GM21390 (cell line): ENCODE results near the gene KLF8.
"Not testable (repeated sequence)": the region's sequence is repeated elsewhere in the genome, so short reads cannot be mapped to it uniquely, and the experiment has no call there.

Experiments
- ATAC-seq: cut with Tn5 transposase; IDR thresholded peaks from one replicate; pipeline ENCODE4 v1.9.1; 2021; ENCODE audit not compliant: unreplicated experiment

The KLF8 gene

DNA sequence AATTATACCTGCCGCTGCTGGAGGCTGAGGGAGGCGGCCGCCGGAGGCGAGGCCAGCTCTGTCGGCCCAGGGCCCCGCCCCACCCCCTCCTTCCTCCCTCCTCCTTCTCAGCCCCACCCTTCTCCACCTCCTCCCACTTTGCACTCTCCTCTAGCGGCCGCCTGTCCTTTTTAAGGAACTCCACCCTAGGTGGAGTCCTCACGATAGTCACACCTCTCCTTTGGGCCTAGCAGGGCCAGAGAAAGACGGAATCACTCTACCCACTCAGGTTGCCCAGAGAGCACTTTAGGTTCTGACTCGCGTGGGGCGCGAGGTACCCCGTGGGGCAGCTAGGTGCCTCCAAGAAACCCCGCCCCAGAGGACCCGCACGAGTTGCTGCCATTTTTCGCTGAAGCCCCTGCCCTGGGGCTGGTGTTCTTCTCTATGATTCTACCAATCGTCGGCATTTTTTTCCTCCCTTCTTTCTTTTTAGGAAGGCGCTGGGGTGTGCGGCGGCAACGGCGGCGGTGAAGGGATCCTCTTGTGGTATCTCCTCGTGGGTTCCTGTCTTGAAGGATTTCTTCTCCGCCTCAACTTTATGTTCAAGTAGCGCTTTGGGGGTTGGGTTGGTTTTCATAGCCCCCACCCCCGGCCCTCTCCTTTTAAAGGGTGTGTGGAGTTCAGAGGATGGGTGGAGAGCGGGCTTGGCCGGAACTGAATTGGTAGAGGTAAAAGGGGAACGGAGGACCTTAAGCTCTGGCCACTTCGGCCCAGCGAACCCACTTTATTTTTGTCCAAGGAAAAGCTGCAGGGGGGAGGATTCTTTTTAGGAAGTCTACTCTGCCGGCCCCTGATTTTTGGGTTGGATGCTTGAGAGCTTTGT, at the start of gene KLF8:
TSS of gene KLF8 (plus strand) at position 136 of the 862 bp plus-strand sequence. CDS start 979 bp downstream, outside the sequence.
- ATAC-seq, result peak; percentile 59

DNA sequence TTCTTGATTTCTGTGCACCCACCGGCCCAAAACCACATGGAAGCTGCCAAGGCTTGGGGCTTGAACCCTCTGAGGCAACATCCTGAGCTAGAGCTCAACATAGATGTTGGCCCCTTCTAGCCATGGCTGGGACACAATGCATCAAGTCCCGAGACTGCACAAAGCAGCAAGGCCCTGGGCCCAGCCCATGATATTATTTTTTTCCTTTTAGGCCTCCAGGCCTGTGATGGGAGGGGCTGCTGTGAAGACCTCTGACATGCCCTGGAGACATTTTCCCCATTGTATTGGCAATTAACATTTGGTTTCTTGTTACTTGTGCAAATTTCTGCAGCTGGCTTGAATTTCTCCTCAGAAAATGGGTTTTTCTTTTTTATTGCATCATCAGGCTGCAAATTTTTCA, 25.2 kb upstream of the KLF8 start:
- ATAC-seq, result not testable (repeated sequence)

DNA sequence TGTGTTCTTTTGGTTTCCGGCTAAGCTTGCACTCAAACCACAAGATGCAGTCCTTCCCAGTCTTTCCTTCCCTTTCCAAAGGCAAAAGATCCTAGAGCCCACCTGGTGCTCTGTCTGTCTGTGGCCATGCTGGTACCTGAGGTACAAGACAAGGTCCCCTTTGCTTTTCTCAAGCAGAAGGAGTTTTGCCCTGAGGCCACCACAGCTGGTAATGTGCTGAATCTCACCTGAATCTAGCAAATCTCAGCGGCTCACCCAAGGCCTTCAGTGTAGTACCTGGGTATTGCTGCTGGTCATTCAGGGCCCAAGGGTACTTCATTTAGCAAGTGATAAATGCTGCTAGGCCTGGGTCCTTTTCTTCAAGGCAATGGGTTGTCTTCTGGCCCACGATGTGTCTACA, 20.5 kb upstream of the KLF8 start:
- no peak for ATAC-seq

- ATAC-seq, result no peak
Observed at GRCh38 chrX:56216332-56216731, 15.8 kb upstream of the KLF8 start.

GRCh38 chrX:56219700-56220099, 12.5 kb upstream of the KLF8 start:
- no peak for ATAC-seq

- ATAC-seq, result no peak
Observed at GRCh38 chrX:56221101-56221500, 11.1 kb upstream of the KLF8 start.

GRCh38 chrX:56222473-56223000, 9.6 kb upstream of the KLF8 start:
- no peak for ATAC-seq

DNA sequence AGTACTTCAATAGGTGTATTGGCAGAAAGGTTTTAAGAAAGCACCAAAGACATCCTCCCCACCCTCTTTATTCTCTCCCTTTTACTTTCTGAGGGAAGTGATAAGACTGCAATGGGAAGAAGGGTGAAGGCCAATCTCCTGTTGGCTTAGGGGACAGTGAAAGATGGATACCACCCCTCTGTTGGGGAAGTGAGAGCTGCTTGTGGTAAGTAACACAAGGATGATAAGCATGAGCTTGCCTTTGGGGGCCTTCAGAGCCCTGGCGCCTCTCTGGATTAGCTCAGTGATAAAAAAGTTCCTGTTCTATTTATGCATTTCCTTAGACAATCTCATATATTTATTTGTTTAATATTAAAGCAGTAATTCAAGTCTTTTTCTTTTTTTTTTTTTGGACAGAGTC, 5.2 kb upstream of the KLF8 start:
- ATAC-seq, result no peak

DNA sequence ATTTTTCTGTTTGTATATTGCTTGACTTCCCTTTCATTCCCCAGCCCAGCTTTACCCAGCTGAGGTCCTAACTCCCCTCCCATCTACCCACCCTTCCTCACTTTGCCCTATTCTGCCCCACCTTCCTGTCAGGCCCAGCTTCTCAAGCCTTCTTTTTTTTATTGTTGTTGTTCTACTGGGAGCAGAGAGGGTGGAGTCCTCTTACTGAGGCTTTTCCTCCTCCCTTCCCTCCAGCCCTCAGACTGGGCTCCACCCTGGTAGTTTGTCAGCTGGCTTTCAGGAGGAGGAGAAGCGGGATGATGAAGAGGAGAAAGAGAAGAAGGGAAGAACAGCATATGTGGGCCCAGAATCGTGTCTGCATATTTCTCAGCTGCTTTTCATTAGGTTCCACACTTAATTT, 3.2 kb upstream of the KLF8 start:
- ATAC-seq, result no peak

- no peak for ATAC-seq
Observed at GRCh38 chrX:56231537-56232090, 542 bp upstream of the KLF8 start.

DNA sequence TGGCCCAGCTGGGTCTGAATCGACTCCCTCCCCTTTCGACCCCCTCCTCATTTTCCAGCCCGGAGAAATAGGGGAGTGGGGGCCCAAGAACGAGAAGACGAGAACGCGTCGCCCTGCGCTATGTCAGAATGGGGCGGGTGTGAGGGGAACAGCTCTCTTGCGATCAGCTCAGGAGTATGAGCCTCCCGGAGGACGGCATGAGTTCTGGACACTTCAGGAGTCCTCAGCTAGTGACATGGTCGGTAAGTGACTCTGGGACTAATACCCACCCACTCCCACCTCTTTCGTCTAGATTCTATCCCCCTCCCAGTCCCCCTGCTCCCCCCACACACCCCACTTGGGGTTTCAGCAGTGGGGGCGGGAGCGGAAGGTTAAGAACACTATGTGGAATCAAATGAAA, 944 bp downstream of the KLF8 start:
- peak; percentile 14 for ATAC-seq

- peak; percentile 91 for ATAC-seq
Observed at GRCh38 chrX:56233682-56234081, 1.5 kb downstream of the KLF8 start.

- ATAC-seq, result peak; percentile 88
Observed at GRCh38 chrX:56248492-56248891, 16.3 kb downstream of the KLF8 start.

GRCh38 chrX:56253832-56254703, 21.9 kb downstream of the KLF8 start:
- no peak for ATAC-seq

DNA sequence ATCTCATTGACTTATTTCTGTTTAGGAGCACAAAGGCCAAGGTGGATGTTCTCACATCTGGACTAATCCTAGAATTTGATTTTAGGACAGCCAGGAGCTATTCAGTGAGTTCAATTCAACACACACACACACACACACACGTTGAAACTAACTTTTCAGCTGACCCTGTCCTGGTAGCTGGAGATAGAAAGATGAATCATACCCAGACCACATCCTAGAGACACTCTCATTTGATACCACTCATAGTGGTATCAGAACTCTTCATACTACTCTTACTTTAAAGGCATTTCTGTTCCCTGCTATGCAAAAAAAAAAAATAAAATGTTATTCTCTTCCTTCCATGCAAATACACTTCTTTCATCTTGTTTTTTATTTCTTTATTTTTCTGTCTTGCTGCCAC, 36.7 kb downstream of the KLF8 start:
- peak; percentile 98 for ATAC-seq

GRCh38 chrX:56278692-56279091, 46.5 kb downstream of the KLF8 start:
- no peak for ATAC-seq

GRCh38 chrX:56279863-56280262, 47.7 kb downstream of the KLF8 start:
- ATAC-seq, result no peak

DNA sequence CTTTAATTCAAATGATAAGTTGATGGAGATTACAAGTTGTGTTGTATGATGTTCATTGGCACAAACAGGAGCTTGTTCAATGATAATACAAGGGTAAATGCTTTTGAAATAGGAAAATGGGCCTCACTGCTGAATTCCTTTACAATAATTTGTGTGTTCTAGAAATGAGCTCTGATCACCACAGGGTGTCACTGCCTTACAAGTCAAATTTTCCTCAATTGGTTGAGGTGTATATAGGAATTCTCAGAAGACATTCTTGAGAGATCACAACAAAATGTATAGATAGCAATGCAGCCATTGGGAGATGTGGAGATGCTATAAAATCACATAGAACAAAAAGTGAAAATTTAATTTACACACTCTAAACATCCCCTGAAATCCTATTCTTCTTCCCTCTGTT, 49.6 kb downstream of the KLF8 start:
- ATAC-seq, result no peak

DNA sequence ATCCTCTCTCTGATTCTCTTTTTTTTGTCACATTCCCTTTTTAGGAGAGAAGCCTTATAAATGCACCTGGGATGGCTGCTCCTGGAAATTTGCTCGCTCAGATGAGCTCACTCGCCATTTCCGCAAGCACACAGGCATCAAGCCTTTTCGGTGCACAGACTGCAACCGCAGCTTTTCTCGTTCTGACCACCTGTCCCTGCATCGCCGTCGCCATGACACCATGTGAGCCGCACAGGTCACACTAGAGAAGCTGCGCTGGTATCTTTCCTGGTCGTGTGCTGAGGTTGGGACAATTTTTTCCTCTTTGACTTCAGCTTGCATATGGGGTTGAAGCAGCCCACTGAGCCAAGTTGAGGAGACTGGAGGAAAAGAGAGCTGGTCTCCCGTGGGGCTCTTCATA, 52.1 kb downstream of the KLF8 start:
- ATAC-seq, result no peak

GRCh38 chrX:56288608-56289007, 56.5 kb downstream of the KLF8 start:
- ATAC-seq, result no peak

- ATAC-seq, result no peak
Observed at GRCh38 chrX:56289449-56289848, 57.3 kb downstream of the KLF8 start.
